Mucosa of descending colon (tissue), 3 donors: ENCODE results near the gene PDLIM1. TPM values are rescaled to one million over a fixed set of nuclear protein-coding genes. Genes with fewer than 3 reads are reported as not detected.

ENCODE experiments used
- ATAC-seq: fragments of 200-7000 bp; cut with Tn5 transposase; one replicate; pipeline ENCODE4 v1.9.1; 2020; ENCODE audit warnings: mild to moderate bottlenecking, moderate library complexity
- DNase-seq, 3 donors: peaks; one replicate each; pipeline ENCODE4 v3.0.0-alpha.2; 2020
- H3K36me3 ChIP-seq: fragments of 200-600 bp; one replicate; pipeline ENCODE4 v1.8.0; 2021; ENCODE audit warnings: low read depth, mild to moderate bottlenecking
- H3K4me1 ChIP-seq: fragments of 200-600 bp; one replicate; pipeline ENCODE4 v1.8.0; 2021; ENCODE audit warnings: low read depth, mild to moderate bottlenecking
- H3K4me3 ChIP-seq: fragments of 200-600 bp; one replicate; pipeline ENCODE4 v1.8.0; 2021; ENCODE audit warnings: mild to moderate bottlenecking
- H3K9me3 ChIP-seq: fragments of 200-600 bp; one replicate; pipeline ENCODE4 v1.8.0; 2021; ENCODE audit warnings: mild to moderate bottlenecking
- CTCF ChIP-seq: fragments of 200-600 bp; IDR thresholded peaks from one replicate; pipeline ENCODE4 v1.8.0; 2022; ENCODE audit warnings: antibody characterized with exemption, mild to moderate bottlenecking
- intact Hi-C, 2 donors: fragments of 100-400 bp; cut with DNase I in 1 of 2; cut with micrococcal nuclease in 1 of 2; formaldehyde crosslinking; loops; one replicate each; pipeline versions ENCODE4 v1.11.0 to v1.11.1; 2022; cut with DNase I, micrococcal nuclease
- total RNA-seq, 3 donors: library from RNA; stranded (reverse); fragmentation: NEBNext Ultra II Directional in 2 of 3; extraction: Animal tissue kit (Norgen Biotek cat#: 25700) in 2 of 3; gene quantifications; one replicate each; pipeline versions ENCODE4 v1.2.1 to v1.2.4, GENCODE V29; 2021 to 2023
- donor health status: DM: no; HTN: no; CAD: no; lungs with moderate emphysema.
- donor health status: DM: no; HTN: no; CAD: no.
- donor health status: DM: no; HTN: yes; CAD: no.

PDLIM1 gene
- total RNA-seq, 3 donors from 2014 or later, result 177 to 434 (median 373) TPM

GRCh38 chr10:95253007-95253406, 37.8 kb downstream of the PDLIM1 start:
- no peak for ATAC-seq
- H3K4me3 ChIP-seq, result no peak overlapping the region
- no peaks in the 10 kb centered on the region for H3K36me3 ChIP-seq
- DNase-seq, result no peak
- intact Hi-C loops, result no loop called here
- TF ChIP-seq CTCF, result no peak
- H3K9me3 ChIP-seq, result no peaks in the 10 kb centered on the region
- peaks cover 6% of the 10 kb centered on the region for H3K4me1 ChIP-seq

- no peak for ATAC-seq
- DNase-seq, result no peak
- intact Hi-C loops, result no loop called here
Measured at GRCh38 chr10:95250856-95251255, 39.9 kb downstream of the PDLIM1 start.

GRCh38 chr10:95249467-95249866, 41.3 kb downstream of the PDLIM1 start:
- no peaks in the 10 kb centered on the region for H3K36me3 ChIP-seq

More at GRCh38 chr10:95250856-95251255, 39.9 kb downstream of the PDLIM1 start:
- H3K4me3 ChIP-seq, result no peak overlapping the region
- no peaks in the 10 kb centered on the region for H3K36me3 ChIP-seq
- TF ChIP-seq CTCF, result no peak
- H3K9me3 ChIP-seq, result no peaks in the 10 kb centered on the region
- H3K4me1 ChIP-seq, result peaks cover 6% of the 10 kb centered on the region

GRCh38 chr10:95248989-95249388, 41.8 kb downstream of the PDLIM1 start:
- DNase-seq, result no peak
- peak; percentile 41 for ATAC-seq
- no peak for TF ChIP-seq CTCF
- Histone ChIP-seq H3K36me3 (no peaks in the 10 kb centered on the region), H3K4me1 (peaks cover 8% of the 10 kb centered on the region), H3K4me3 (no peak overlapping the region), H3K9me3 (no peaks in the 10 kb centered on the region)
- intact Hi-C loops, result loop anchor here in 1 of 2 donors (10.0 kb wide), 1 partner anchor 86 kb away; no protein-coding TSS in a partner anchor

More at GRCh38 chr10:95249467-95249866, 41.3 kb downstream of the PDLIM1 start:
- Histone ChIP-seq H3K9me3 (no peaks in the 10 kb centered on the region), H3K4me3 (no peak overlapping the region), H3K4me1 (peaks cover 9% of the 10 kb centered on the region)
- TF ChIP-seq CTCF, result no peak
- intact Hi-C loops, result loop anchor here in 1 of 2 donors (10.0 kb wide), 1 partner anchor 85 kb away; no protein-coding TSS in a partner anchor
- DNase-seq (no peak), ATAC-seq (peak; percentile 24)

- Histone ChIP-seq H3K9me3 (no peaks in the 10 kb centered on the region), H3K4me1 (peaks cover 4% of the 10 kb centered on the region), H3K36me3 (no peaks in the 10 kb centered on the region), H3K4me3 (no peak overlapping the region)
- peak; percentile 1 for ATAC-seq
- intact Hi-C loops, result loop anchor here in 1 of 2 donors (10.0 kb wide), 1 partner anchor 87 kb away; no protein-coding TSS in a partner anchor
- no peak for DNase-seq
- no peak for TF ChIP-seq CTCF
Measured at GRCh38 chr10:95247881-95248583, 42.8 kb downstream of the PDLIM1 start.
